Stimulated activated CD8-positive, alpha-beta memory T cell treated with anti-CD3 and anti-CD28 coated beads, Interleukin-15, amount 100 ng/mL, for 4 hours (primary cell): ENCODE measurements around the gene VEGFA.

ENCODE experiments used
- DNase-seq, 2 donors: peaks; one replicate each; pipeline ENCODE4 v3.0.0-alpha.2; 2020; ENCODE audit warnings: low read depth in 2 of 2

Gene VEGFA

DNA sequence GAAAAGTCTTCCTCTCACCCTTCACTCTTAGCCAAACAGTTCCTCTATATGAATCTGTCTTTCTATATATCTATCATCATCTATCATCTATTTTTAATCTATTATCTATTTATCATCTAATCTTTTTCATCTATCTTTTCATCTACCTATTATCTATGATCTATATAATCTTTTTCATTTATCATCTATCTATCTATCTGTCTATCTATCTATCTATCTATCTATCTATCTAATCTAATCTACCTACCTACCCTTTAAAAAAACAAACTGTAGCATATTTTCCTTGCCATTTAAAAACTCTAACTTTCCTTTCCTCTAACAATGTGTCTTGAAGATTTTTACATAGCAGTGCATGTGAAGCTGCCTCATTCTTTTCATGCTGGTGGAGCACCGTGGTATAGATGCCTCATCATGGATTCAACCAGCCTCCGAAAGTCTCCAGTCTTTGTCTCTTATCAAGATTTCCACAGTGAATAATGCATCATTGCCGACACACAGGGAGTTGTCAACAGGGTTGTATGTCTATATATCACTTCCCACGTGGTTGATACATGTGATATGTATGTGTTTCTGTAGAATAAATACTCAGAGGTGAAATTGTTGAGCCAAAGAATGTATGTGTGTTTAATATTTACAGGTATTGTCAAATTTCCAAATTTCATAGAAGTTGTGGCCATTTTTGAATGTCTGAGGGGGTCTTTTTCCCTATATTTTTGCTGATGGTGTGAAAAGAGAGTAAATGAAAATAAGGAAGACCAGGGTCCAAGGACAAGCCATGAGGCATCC is 51.3 kb downstream of the VEGFA start:
- no peak for DNase-seq

DNA sequence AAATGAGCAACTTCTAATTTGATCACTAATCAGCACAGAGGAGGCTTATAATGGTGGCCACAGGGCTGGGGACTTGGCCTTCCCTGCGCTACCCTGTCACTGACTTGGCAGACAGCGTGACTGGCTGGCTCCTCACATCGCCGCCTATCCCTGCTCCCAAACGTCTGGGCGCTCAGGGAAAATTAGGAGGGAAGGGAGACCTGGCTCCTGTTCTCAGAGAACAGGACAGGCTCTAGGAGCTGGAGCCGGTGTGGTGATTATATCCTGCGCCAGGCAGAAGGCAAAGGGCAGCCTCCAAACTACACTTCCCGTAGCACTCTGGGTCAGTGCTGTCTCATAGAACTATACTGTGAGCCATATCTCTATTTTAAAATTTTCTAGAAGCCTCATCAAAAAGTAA is 53.4 kb downstream of the VEGFA start:
- DNase-seq, result no peak

DNA sequence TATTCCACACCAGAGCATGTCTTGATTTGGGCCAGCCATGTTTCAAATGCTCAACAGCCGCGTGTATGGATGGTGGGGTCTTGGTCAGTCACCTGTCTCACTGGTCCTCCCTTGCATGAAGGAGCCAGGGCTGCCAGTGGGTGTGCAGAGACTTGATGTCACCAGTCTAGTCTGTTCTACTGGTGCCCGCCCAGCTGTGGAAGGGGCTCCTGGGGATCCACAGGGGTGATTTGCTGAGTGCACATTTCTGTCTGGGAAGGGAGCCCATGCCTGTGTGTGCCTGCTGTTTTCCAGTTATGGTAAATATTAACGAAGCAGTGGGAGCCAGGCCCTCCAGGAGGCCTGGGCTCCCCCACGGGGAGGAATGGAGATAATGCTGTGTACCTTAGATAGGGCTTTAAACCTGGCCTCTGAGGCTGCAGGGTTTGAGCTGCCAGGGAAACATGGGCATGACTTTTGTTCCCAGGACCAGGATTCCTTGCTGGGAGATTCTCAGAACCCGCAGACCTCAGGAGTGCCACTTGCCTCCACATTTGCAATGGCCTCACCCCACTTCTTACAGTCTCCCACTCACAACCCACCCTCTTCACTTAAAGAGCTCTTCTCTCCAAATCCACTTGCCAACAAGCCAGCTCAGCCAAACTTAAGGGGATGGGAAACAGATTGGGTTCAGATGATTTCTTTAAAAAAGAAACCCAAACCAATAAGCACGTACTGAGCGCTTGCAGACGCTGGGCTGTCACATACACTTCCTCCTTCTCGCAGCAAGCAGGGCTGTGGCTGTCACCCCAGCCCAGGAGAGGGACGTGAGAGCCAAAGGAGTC is 54.1 kb downstream of the VEGFA start:
- DNase-seq, result no peak

DNA sequence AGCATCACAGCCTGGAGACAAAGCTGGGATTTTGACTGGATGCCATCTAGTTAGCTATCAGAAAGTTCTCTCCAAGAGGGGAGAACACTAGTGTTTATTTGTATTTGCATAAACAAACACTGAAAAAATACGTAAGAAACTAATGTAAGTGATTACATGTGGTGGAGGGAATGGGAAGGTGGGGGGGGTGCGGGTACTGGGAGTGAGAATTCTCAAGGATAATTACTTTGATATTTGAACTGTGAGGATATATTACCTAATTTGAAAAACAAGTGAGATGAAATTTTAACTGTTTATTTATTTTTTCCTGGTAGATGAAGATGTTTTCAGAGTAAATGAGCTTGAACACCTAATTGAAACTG is 54.7 kb downstream of the VEGFA start:
- DNase-seq, result no peak

DNA sequence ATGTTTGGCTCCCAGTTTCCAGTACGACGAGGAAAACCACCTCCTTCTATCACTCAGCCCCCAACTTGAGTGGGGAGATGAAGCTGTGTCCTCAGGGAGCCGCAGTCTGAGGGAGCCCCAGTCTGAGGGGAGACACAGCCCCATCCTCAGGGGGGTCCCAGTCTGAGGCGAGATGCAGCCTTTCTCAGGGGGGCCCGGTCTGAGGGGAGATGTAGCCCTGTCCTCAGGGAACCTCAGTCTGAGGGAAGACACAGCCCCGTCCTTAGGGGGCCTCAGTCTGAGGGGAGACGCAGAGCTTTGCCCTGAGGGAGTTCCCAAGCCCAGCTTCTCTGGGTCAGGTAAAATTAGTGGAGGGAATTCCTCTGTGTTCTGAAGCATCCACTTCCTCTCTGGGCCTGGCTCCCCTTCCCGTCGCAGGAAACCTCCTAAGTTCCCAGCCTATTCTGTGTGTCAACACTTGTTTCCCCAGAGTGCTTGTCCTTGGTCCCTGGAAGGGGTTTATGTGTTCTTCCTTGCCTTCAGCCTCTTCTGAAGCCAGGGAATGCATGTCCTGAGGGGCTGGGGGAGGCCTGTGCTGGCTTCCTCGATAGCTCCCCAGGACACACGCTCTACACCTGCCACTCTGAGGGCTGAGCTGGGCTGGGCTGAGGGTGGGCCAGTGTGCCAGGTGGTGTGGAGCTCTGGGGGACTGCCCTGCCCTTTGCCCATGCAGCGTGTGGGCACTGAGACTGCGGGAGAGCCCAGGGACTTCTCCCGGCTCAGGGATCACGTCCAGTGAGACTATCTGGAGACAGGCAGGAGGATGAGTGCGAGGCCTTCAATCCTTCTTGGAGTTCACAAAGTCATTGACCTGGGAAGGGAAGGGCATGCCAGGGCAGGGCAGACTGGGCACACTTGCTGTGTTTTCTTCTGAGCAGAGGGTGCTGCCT is 55.4 kb downstream of the VEGFA start:
- no peak for DNase-seq

DNA sequence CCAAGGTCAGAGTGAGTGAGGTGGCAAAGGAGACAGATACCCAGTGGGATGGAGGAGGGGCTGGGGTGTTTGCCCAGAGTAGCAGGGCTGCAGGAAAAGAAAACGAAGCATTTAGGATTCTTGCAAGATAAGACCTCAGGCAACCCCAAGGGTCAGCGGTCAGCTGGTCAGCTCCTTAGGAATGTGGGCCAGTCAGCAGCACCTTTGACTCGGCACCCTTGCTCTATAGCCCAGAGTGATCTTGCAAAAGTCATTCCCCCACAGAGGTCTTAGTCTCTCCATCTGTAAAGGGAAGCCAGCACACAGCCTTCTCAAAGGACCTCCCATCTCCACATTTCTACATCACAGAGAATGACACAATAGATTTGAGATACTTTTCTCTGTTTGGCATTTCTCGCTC is 56.7 kb downstream of the VEGFA start:
- DNase-seq, result no peak

DNA sequence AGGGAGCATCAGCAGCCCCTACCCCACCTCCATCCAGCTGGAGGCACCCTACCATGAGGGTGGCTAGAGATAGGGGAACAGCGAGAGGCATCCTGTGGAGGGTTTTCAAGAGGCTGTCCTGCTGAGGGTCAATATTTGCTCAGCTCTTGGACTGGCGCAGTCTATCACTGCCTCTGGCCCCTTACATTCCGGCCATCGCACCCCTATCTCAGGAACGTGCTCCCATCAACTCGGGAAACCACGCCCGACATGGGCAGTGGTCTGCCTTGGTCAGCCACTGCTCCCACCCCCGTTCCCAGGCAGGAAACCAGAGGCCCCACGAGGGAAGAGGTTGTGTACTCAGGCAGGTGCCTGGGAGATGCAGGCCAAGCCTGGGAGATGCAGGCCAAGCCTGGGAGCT is 57.9 kb downstream of the VEGFA start:
- DNase-seq, result no peak

DNA sequence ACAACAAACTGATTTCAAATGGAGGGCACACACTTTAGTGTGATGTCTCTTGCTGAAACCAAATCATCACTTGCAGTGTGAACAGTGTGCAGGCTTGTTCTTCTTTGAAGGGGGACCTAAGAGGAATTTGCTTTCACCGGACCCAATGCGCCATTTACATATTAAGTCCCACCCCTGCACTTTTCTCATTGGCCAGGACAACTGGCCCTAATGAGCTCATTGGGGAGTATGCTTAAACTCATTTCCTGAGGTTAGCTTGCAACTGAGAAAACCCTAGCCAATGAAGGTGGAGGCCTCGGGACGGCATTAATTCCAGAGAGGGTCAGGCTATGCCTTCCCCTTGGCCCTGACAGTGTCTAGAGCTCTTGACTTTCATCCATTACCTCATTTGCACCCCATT is 58.7 kb downstream of the VEGFA start:
- no peak for DNase-seq

DNA sequence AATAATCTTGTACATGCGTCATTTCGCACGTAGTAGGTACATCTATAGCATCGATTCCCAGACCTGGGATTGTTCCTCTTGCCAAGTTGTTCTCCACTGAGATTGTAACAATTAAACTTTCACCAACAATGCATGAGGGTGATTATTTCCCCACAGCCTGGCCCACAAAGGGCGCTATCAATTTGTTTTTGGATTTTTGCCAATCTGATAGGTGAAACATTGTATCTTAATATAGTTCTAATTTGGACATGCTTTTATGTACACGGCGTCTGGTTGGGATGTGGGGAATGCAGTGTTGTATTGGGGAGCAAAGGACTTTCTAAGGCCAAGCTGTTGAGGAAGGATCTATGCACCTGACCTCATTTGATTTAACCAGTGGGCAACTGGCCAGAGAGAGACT is 59.5 kb downstream of the VEGFA start:
- DNase-seq, result no peak

DNA sequence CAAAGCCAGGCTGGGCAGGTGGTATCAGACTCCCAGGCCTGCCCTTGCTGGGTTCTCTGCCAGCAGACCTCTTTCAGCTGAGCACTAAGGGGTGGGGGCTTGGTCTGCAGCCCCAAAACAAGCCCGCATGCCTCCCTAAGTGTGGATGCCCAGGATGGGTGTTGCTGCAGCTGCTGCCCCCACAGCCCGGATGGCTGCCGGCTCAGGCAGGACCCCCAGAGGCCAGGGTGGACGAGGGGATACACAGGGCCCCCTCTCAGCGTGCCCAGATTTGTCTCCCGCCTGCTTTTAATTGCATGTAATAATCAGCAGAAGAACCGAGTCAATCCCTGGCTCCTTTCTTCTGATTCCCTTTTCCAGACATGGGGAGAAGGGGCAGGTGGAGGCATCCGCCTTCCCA is 60.8 kb downstream of the VEGFA start:
- DNase-seq, result no peak

DNA sequence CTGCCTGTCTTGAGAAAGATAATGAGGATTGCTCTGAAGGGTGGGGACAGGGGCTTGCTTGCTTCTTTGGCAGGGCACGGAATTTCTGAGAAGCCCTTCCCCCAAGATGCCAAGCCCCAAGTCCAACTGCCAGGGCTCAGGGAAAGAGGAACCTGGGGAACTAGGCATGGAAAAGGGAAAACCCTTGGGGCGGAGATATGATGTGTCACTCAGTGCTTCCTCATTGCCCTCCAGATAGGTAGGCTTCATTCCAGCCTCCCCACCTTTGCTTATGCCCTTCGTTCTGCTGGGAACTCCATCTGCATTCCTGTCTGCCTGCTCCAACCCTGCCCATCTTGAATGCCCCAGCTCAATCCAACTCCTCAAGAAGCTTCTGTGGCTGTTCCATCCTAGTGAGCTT is 61.2 kb downstream of the VEGFA start:
- DNase-seq, result no peak

DNA sequence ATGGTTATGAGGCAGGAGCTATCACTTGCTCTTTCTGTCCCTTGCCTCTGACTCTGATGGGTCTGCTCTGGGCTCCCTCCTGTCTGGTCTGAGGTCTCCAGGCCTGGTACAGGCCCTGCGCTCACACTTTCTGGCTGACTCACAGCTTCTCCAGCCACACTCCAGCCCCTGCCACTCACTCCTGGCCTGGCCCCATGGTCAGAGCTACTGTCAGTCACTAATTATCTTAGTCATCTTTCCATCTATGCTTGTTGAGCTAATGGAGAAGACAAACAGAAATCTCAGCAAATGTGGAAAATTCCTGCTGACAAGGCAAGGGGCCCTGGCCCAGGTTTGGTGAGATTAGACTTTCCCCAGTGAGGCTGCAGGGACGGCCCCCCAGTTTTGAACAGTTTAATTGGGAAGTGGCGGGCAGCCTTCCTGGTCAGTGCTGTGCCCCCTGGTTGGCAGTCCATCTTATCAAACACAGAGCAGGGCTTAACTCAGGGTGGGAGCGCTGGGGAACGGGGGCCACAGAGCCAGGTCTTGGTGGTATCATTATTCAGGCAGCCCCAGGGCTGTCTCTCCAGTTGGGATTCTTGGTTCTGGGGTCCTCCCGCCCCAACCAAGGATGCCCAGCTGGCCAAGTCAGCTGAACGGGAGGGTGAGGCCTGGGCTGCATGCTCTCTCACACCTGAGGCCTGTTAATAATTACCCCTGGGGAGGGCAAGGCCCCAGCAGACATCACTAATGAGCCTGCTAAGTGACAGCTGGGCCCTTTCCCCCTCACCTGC is 63.4 kb downstream of the VEGFA start:
- DNase-seq, result no peak

DNA sequence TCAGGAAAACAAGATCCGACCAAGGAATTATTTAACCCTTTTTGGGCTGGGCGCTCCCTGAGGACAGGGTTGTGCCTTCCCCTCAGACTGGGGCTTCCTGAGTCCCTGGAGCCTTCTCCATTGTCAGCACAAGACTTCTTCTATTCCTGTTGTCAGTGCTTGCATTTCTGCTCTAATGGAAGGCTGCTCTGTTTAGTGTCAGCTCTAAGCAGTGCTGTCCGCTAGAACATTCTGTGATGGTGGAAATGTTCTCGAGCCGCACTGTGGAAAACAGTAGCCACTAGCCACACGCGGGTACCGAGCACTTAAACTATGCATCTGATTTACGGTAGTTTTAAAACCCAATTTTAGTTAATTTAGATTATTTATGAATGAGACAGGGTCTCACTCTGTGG is 64.0 kb downstream of the VEGFA start:
- DNase-seq, result no peak

DNA sequence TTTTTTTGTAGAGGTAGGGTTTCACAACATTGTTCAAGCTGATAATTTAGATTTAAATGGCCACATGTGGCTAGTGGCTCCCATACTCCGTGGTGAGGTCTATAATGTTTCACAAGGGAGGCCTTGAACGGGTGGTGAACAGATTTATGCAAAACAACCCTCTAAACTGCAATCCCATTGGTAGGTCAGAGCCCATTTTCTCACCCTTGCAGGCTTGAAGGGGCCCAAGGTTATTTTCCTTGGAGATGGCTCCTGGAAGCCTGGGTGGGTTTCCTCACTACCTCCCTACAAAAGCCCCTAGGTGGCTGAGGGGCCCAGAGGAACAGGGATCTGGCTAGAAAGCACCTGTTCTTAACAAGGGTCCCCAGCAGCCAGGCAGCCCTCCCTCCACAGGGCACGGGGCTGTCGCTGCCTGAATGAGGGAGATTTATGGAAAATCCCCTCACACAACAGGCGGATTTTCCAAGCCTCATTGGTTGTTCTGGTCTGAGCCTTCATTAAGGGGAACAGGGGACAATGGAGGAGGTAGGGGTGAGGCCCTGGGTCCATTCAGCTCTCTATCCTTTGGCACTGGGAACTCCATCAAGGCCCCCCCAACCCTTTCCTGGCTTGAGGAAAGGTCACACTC is 64.6 kb downstream of the VEGFA start:
- DNase-seq, result no peak

DNA sequence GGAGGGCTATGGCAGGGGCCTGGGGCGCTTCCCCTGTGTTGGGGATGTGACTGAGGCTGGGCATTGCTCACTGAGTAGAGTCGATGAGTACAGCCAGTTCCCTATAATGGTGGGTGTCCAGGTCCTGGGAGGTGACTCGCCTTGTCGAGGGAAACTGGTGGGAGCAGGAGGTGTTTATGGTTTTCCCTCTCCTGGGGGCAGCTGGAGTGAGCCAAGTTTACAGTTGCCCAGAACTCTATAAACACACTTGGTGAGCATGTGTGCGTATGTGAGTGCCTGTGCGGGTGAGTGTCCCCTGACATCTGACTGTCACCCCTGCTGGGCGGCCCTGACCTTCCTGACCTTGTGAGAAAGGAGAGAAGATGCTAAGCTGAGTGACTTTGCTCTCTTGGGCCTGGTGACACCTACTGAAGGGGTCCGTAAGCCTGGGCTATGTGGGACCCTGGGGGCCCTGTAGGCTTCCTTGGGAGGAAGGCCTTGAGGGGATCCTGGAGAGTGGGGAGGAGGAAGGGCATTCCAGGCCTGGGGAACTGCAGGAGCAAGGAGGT is 65.9 kb downstream of the VEGFA start:
- DNase-seq, result no peak
